ES-I3 (cell line): ENCODE measurements around the gene TACO1.

Source experiments
- H3K36me3 ChIP-seq: 2 replicates; pipeline ENCODE4 v1.6.1; 2013; ENCODE audit warnings: mild to moderate bottlenecking, low read length, control low read depth, moderate library complexity; ENCODE audit not compliant: insufficient read depth
- H3K4me1 ChIP-seq: 2 replicates; pipeline ENCODE4 v1.6.1; 2013; ENCODE audit warnings: mild to moderate bottlenecking, control low read depth, low read length; ENCODE audit not compliant: insufficient read depth
- H3K9ac ChIP-seq: 2 replicates; pipeline ENCODE4 v1.6.1; 2013; ENCODE audit warnings: low read depth, mild to moderate bottlenecking, low read length, moderate library complexity
- H3K9me3 ChIP-seq: 2 replicates; pipeline ENCODE4 v1.6.1; 2013; ENCODE audit warnings: mild to moderate bottlenecking, low read length, moderate library complexity; ENCODE audit not compliant: control insufficient read depth, insufficient read depth

TACO1 gene

DNA sequence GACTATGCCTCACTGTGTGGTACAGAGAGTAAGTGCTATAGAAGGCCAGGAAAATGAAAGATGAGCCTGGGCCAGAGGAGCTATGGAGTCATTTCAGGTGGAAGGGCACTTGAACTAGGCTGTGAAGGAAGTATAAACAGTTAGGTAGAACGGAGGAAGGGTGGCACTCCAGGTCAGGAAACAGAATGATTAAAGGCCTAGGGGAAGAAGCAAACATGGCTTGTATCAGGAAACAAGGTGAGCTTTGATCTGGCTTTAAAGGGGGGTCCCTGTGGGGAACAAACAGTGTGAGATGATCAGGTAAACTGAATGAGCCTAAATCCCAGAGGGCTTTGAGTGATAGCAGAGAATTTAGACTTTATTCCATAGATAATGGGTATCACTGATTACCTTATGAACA lies 38.4 kb downstream of the TACO1 start:
- Histone ChIP-seq H3K9me3 (no peaks in the 10 kb centered on the region), H3K36me3 (0 out of 2 replicates have a peak, but pooled peaks cover 3% of the 10 kb centered on the region), H3K4me1 (peaks cover 10% of the 10 kb centered on the region), H3K9ac (no peak overlapping the region)

DNA sequence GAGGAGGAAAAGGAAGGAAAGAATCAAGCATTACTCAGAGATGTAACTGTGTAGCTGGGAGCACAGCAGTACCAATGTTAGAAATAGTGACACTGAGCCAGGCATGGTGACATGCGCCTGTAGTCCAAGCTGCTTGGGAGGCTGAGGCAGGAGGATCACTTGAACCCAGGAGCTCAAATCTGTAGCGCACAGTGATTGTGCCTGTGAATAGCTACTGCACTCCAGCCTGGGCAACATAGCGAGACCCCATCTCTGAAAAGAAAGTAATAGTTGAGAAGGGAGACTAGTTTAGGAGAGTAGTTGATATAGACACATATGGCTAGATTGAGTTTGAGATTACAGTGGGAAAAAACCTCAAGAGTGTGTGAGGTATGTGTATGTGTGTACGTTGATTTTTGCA lies 39.3 kb downstream of the TACO1 start:
- Histone ChIP-seq H3K36me3 (0 out of 2 replicates have a peak, but pooled peaks cover 3% of the 10 kb centered on the region), H3K9ac (no peak overlapping the region), H3K4me1 (peaks cover 3% of the 10 kb centered on the region; the same call in 1 of the 2 replicates), H3K9me3 (no peaks in the 10 kb centered on the region)

DNA sequence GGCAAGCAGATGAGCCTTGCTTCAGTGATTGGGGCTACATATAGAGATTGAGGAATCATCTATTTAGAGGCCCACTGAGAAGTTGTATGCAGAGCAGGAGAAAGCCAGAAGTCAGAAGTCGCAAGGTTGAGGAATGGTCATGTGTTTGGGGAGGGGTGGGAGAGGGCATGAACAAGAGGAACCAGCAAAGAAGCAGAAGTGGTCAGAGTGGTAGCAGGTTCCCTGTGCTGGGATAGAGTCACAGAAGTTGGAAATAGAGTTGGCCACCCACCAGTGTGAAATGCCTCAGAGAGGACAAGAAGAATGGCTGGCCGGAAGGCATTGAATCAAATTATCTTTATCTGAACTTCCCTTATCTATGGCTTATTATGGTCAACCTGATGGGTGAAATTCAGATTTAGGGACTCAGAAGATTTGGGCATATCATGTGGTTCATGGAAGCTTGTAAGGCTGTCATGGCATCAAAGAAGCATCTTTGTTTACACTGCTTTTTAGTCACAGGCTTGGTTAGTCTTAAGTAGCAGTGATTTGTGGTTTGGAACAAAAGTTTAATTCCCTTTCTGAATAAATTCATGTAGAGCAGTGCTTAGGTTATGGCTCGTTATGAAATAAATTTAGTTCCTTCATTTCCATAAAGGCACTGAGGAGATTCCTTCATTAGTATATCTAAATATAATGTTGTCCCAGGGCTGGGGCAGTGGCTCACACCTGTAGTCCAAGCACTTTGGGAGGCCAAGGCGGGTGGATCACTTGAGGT lies 41.2 kb downstream of the TACO1 start:
- no peak overlapping the region for H3K9ac ChIP-seq
- H3K36me3 ChIP-seq, result no peaks in the 10 kb centered on the region
- peaks cover 6% of the 10 kb centered on the region for H3K4me1 ChIP-seq

DNA sequence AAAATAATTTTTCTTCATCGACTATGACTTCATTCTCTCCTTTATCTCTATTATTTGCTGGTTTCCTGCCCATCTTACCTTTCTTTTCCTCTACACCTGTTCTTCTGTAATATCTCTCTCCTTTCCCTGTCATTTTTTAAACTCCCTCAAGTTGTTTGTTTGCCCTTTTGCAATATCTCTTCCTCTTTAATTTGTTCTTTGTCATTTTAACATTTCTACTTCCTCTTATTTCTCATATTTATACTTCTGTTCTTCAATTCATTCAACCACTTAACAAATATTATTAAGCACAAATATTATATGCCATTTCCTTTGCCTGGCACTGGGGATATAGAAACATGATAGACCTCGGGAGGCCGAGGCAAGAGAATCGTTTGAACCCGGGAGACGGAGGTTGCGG lies 44.2 kb downstream of the TACO1 start:
- peaks cover 17% of the 10 kb centered on the region for H3K4me1 ChIP-seq
- no peak overlapping the region for H3K9ac ChIP-seq
- H3K36me3 ChIP-seq, result no peaks in the 10 kb centered on the region
- no peaks in the 10 kb centered on the region for H3K9me3 ChIP-seq

More for the DNA sequence above, 41.2 kb downstream of the TACO1 start:
- H3K9me3 ChIP-seq, result no peaks in the 10 kb centered on the region

DNA sequence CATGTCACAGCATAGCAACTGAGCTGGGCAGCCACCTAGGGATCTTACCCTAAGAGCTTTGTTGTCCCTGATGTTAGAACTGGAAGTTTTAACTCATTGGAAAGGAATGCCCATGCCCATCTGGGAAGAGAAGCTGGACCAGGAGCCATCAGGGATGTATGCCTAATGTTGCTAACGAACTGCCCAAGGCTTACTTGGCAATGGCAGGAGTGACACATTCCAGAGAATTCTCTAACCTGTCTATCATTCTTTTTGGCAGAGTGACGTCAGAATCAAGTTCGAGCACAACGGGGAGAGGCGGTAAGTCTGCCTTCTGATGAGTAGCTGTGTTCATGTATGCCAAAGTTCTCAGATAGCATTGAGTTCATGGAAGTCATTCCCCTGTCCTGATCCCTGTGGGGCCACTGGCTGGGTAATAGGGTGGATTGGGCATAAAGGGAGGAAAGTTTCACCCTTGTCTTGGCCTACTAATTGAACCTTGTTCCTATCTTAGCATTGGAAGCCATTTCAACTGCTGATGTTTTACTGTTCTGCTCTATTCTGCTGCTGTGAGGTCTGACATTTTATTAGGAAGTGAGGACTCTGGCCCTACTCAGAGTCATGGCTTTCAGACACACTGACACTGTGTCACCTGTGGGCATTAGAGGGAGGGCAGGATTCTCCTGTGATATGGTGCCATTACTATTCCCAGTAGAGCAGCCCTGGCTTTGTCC lies 45.2 kb downstream of the TACO1 start:
- no peaks in the 10 kb centered on the region for H3K9me3 ChIP-seq
- H3K4me1 ChIP-seq, result peaks cover 17% of the 10 kb centered on the region
- no peak overlapping the region for H3K9ac ChIP-seq
- H3K36me3 ChIP-seq, result no peaks in the 10 kb centered on the region

- Histone ChIP-seq H3K9me3 (no peaks in the 10 kb centered on the region), H3K9ac (no peak overlapping the region), H3K36me3 (no peaks in the 10 kb centered on the region), H3K4me1 (peaks cover 17% of the 10 kb centered on the region)
Measured at GRCh38 chr17:63646488-63646806, 45.8 kb downstream of the TACO1 start.

- H3K9me3 ChIP-seq, result no peaks in the 10 kb centered on the region
- H3K4me1 ChIP-seq, result peaks cover 17% of the 10 kb centered on the region
- H3K36me3 ChIP-seq, result no peaks in the 10 kb centered on the region
- H3K9ac ChIP-seq, result no peak overlapping the region
Measured at GRCh38 chr17:63647065-63647725, 46.5 kb downstream of the TACO1 start.

GRCh38 chr17:63647936-63648335 lies 47.2 kb downstream of the TACO1 start:
- Histone ChIP-seq H3K9ac (no peak overlapping the region), H3K36me3 (no peaks in the 10 kb centered on the region; the same call in 1 of the 2 replicates), H3K9me3 (no peaks in the 10 kb centered on the region), H3K4me1 (peaks cover 17% of the 10 kb centered on the region)

DNA sequence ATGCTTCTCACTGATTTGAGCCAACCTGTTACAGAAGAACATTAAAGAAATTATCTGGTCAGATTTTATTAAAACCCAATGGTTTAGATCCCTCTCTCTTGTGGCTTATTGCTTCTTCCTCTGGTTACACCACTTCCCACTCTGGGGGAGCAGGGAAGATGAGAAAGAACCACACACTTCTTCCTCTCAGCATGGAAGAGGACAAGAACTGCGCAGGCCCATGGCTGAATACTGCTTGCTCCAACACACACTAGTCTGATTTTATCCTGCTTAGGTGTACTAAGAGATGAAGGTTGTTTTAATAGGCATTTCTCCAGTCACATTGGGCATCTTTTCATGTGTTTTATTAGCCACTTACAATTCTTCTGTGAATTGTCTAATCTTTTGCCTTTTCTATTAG lies 49.1 kb downstream of the TACO1 start:
- Histone ChIP-seq H3K9me3 (no peaks in the 10 kb centered on the region), H3K4me1 (peaks cover 17% of the 10 kb centered on the region), H3K9ac (no peak overlapping the region), H3K36me3 (peaks cover 3% of the 10 kb centered on the region; the same call in 1 of the 2 replicates)

DNA sequence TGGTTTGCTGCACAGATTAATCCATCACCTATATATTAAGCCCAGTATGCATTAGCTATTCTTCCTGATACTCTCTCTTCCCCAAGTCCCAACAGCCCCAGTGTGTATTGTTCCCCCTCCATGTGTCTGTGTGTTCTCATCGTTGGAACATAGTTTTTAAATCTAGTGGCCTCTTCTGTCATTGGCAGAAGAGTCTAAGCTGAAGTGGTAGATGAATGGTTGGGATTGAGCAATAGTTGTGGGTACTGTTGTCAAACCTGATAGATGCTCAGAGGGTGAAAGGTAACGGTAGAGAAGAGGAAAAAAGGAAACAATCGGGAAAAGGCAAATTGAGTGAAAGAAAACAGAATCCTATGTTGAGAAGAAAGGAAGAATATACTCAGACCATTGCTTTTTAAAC lies 51.4 kb downstream of the TACO1 start:
- no peak overlapping the region for H3K9ac ChIP-seq
- H3K4me1 ChIP-seq, result peaks cover 12% of the 10 kb centered on the region
- H3K9me3 ChIP-seq, result no peaks in the 10 kb centered on the region
- peaks cover 3% of the 10 kb centered on the region; the same call in 1 of the 2 replicates for H3K36me3 ChIP-seq

DNA sequence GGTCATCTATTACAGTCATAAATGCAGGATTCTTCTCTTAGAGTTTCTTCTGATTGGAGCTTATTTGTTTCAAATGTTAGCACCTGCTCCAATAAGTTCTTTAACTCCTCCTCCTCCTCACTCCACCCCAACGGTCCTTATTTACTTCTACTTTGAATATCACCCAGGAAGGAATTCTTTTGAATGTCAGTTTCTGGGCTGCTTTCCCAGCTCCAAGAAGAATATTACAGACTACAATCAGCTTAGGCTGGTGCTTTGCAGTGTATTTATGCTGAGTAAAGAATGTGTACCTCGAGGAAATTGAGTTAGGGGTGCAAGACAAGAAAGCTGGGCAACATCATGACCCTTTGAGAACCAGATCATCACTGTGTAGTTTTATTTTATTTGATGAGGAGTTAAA lies 52.4 kb downstream of the TACO1 start:
- Histone ChIP-seq H3K9ac (no peak overlapping the region), H3K9me3 (no peaks in the 10 kb centered on the region), H3K4me1 (peaks cover 3% of the 10 kb centered on the region), H3K36me3 (peaks cover 3% of the 10 kb centered on the region; the same call in 1 of the 2 replicates)

DNA sequence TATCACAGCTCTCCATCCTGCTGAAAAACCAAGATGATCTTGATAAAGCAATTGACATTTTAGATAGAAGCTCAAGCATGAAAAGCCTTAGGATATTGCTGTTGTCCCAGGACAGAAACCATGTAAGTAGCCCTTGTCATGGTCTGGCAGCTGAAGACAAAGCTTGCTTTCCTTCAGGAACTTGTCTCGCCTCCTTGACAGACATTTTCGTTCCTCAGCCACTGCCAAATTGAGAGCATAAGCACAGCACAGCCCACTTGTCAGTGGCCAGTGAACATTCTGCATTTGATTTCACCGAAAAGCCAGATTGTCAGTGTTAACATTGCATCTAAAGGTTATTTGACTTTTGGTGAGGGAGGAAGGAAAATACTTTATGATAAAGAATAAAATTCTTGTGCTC lies 57.1 kb downstream of the TACO1 start:
- no peaks in the 10 kb centered on the region for H3K4me1 ChIP-seq
- peaks cover 9% of the 10 kb centered on the region for H3K36me3 ChIP-seq
- no peaks in the 10 kb centered on the region for H3K9me3 ChIP-seq
- H3K9ac ChIP-seq, result no peak overlapping the region
